Mammary epithelial cell (primary cell): ENCODE results near the gene CEMP1.

ENCODE experiments used
- EZH2 ChIP-seq: IDR thresholded peaks from 2 replicates; pipeline ENCODE4 v1.6.1; 2012; ENCODE audit warnings: low read length, inconsistent platforms, borderline replicate concordance
- TF ChIP-seq, protein P1 (sequence below), 2 donors: IDR thresholded peaks in 1 of 2; conservative IDR thresholded peaks in 1 of 2; 2 replicates each; pipeline ENCODE4 v1.5.1; 2011 to 2012; ENCODE audit warnings: inconsistent platforms in 2 of 2, low read length in 2 of 2, mild to moderate bottlenecking in 2 of 2, control low read depth in 1 of 2, low read depth in 1 of 2; ENCODE audit not compliant: insufficient read depth in 1 of 2; ENCODE audit errors: extremely low read depth in 1 of 2

DNA sequence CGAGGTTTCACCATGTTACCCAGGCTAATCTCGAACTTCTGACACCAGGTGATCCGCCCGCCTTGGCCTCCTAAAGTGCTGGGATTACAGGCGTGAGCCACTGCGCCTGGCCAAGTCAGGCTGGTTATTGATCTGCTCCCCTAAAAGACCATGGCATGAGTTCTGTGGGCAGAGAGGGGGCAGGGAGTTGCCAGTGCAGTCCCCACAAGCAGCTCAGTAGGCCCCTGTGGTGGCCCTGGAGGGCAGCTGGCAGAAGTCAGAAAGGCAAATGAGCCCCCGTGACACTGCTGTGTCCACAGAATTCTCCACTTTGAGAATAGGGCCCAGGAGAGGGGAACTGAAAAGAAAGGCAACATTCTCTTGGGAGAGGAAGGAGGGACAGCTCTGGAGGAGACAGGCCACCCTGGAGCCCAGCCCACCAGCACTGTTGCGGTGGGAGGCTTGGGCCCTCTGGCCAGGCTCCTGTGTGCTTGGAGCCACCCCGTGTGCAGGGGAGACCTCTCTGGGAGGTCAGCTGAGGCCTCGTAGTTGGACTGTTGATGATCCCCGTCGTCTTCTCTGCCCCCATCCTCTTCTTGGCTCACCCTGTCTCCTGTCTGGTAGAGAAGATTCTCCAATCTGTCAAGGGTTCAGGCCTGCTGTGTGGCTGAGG is 13.1 kb downstream of the CEMP1 start:
- TF ChIP-seq, protein P1, sequence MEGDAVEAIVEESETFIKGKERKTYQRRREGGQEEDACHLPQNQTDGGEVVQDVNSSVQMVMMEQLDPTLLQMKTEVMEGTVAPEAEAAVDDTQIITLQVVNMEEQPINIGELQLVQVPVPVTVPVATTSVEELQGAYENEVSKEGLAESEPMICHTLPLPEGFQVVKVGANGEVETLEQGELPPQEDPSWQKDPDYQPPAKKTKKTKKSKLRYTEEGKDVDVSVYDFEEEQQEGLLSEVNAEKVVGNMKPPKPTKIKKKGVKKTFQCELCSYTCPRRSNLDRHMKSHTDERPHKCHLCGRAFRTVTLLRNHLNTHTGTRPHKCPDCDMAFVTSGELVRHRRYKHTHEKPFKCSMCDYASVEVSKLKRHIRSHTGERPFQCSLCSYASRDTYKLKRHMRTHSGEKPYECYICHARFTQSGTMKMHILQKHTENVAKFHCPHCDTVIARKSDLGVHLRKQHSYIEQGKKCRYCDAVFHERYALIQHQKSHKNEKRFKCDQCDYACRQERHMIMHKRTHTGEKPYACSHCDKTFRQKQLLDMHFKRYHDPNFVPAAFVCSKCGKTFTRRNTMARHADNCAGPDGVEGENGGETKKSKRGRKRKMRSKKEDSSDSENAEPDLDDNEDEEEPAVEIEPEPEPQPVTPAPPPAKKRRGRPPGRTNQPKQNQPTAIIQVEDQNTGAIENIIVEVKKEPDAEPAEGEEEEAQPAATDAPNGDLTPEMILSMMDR (conservative IDR thresholded peaks at IDR 0.05 in 1 of 2, IDR thresholded peaks at IDR 0.05 in 1 of 2; ENCODE audit: extremely low read depth in 1 of 2, insufficient read depth in 1 of 2, low read depth in 1 of 2, low read length in 2 of 2), result no peak
- no peak for TF ChIP-seq EZH2
